HG03571 (cell line): ENCODE results near the gene MT3.
"Not testable (repeated sequence)": the region's sequence is repeated elsewhere in the genome, so short reads cannot be mapped to it uniquely, and the experiment has no call there.

ENCODE experiments used
- ATAC-seq: cut with Tn5 transposase; IDR thresholded peaks from one replicate; pipeline ENCODE4 v1.9.1; 2021; ENCODE audit not compliant: unreplicated experiment

MT3 gene

GRCh38 chr16:56577300-56577625, 12.1 kb upstream of the MT3 start:
- no peak for ATAC-seq

- ATAC-seq = no peak
Observed at GRCh38 chr16:56580391-56581048, 8.8 kb upstream of the MT3 start.

GRCh38 chr16:56582911-56583310, 6.4 kb upstream of the MT3 start:
- ATAC-seq = not testable (repeated sequence)

- ATAC-seq = no peak
Observed at GRCh38 chr16:56583351-56584168, 5.8 kb upstream of the MT3 start.

- ATAC-seq = no peak
Observed at GRCh38 chr16:56584276-56584675, 5.1 kb upstream of the MT3 start.

GRCh38 chr16:56588781-56589140, 567 bp upstream of the MT3 start:
- no peak for ATAC-seq

- no peak for ATAC-seq
Observed at GRCh38 chr16:56591377-56592060, 2.2 kb downstream of the MT3 start.

- no peak for ATAC-seq
Observed at GRCh38 chr16:56593573-56594291, 4.4 kb downstream of the MT3 start.

- ATAC-seq = no peak
Observed at GRCh38 chr16:56594292-56594619, 4.9 kb downstream of the MT3 start.

DNA sequence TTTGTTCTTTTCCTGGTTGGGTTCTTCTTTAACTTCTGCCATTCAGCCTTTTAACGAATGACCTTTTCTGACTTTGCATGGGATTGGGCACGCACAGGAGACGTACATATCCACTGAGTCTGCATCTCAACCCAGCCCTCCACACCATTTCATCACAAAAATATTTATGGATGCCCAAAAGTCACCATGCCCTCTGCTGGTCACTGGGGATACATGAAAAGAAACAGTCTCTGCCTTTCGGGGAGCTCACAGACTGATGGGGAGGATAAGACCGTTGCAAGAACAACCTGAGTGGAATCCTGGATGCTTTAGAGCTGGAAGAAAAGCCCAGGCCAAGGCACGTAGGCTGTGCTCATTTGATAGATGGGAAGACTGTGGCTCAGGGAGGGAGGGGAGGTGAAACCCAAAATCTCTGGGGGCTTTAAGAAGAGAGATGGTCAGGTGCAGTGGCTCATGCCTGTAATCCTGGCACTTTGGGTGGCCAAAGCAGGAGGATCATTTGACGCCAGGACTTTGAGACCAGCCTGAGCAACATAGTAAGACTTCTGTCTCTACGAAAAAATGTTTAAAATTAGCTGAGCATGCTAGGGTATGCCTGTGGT, 11.2 kb downstream of the MT3 start:
- ATAC-seq = no peak

DNA sequence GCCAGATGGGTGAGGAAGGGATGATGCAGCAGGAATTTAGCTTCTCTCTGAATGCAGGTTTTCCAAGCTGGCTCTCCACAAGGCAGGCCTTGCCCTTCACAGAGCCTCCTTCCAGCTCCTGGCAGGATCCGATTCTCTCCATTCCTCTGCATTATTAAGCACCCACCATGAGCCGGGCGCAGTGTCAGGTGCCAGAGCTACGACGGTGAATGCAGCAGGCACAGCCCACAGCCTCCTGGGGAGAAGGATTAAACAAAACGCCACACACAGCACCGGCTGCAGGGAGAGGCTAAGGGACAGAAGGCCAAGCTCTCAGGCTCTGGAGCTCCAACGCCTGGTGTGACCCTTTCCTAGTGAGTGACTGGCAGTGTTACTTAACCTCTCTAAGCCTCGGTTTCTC, 12.0 kb downstream of the MT3 start:
- ATAC-seq = no peak

DNA sequence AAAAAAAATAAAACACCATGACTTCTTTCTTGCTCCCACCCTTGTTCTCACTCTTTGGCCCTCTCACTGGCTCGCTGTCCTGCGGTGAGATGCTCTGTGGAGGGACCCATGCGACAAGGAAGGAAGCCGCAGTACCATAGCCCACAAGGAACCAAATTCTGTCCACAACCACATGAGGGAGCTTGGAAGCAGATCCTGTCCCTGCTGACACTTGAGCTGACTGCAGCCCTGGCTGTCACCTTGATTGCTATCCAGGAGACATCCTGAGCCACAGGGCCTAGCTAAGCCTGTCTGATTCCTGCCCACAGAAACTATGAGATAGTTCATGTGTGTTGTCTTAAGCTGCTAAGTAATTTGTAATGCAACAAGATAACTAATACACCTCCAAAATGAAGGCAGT, 14.3 kb downstream of the MT3 start:
- ATAC-seq = no peak

GRCh38 chr16:56604966-56605365, 15.6 kb downstream of the MT3 start:
- no peak for ATAC-seq

GRCh38 chr16:56605475-56605874, 16.1 kb downstream of the MT3 start:
- ATAC-seq = no peak

DNA sequence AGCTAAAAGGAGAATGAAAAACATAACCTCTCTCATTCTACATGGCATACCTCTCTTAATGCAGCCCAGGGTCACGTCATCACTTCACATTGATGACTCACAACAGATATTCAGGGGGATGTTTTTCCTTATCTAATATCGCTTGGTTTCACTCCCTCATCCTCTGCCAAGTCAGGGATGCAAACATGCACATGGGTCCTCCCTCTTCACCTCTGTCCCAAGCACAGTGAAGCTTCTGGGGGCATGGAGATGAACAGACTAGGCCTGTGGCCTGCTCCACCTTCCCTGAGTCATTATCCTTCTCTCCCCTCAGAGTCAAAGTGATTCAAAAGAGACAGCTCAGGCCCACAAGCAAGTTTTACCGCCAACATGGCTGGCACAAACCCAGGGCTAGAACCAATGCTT, 16.7 kb downstream of the MT3 start:
- no peak for ATAC-seq

DNA sequence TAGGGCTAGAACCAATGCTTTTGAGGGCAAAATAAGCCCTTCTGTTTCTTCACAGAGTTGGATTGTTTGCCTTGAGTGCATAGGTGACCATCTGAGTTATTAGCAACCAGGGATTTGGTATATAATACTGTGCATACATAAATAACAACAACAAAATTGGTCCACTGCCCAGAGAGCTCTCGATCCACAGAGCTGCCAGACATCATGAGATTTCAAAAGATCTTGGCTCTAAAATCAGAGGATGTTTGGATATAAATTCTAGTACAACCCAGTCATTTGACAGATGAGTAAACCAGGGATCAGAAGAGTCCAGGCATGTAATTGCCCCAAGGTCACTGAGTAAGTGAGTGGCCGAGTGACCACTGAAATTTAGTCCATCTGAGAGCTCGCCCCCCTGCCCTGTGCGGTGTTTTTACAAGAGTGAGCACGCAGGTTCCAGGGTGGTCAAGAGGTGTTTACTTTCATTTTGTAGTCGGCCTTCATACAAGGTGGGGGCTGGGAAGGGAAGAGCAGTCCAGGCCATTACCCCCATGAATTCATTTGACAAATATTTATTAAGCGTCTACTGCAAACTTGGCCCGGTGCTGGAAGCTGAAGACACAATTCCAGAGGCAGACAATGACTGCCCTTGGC, 17.3 kb downstream of the MT3 start:
- no peak for ATAC-seq

DNA sequence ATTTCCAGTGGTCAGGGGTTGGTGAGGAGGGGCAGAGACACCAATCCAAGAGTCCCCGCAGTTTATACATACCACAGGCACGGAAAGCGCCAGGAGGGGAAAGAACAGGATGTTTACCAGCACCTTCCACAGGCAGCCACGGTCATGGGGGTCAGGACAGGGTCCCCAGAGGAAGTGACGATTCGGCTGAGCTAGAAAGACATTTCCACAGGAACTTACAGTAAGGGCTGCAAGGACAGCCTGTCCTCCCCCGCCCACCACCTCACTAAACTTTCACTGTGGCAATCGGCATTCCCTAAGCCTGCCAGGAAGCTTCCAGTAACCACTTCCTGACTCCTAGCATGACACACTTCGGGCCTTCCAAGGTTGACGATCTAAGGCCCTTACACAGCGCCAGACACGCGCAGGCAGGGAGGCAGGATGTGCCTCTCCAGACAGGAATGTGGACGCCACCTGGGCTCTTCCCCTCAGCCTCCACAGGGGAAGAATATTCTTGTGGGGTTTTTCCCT, 17.8 kb downstream of the MT3 start:
- ATAC-seq = no peak

- no peak for ATAC-seq
Observed at GRCh38 chr16:56607675-56608042, 18.3 kb downstream of the MT3 start.

- peak; percentile 88 for ATAC-seq
Observed at GRCh38 chr16:56608043-56608875, 18.9 kb downstream of the MT3 start, which contains the start of gene MT2A. MT2A (plus strand) TSS chr16:56608584; CDS start chr16:56608656, 72 bp downstream.
